Calu3 (cell line): ENCODE results near the gene LRMDA. TPM values are rescaled to one million over a fixed set of nuclear protein-coding genes. Genes with fewer than 3 reads are reported as not detected.

Experiments used
- BruUV-seq: library from RNA; stranded (reverse); fragments of 400-500 nt; replicated peaks from 2 replicates; lab custom pipeline; 2021; lab: Mats Ljungman, UMichigan
- CTCF ChIA-PET: fragments of 300-600 bp; sonication (Branson Sonifier 250); formaldehyde crosslinking; loops from one replicate; lab custom pipeline; 2022; ENCODE audit warnings: antibody characterized with exemption; lab: Charles Lee
- DNase-seq: peaks from one replicate; pipeline ENCODE4 v3.0.0; 2022
- H3K27ac Mint-ChIP-seq: one replicate; pipeline ENCODE4 v1.8.0; 2022; ENCODE audit warnings: mixed read lengths; ENCODE audit not compliant: unreplicated experiment
- H3K27me3 Mint-ChIP-seq: one replicate; pipeline ENCODE4 v1.8.0; 2022; ENCODE audit warnings: mixed read lengths; ENCODE audit not compliant: unreplicated experiment
- H3K36me3 Mint-ChIP-seq: one replicate; pipeline ENCODE4 v1.8.0; 2022; ENCODE audit warnings: mild to moderate bottlenecking, moderate library complexity, mixed read lengths; ENCODE audit not compliant: insufficient read depth, unreplicated experiment
- H3K4me1 Mint-ChIP-seq: one replicate; pipeline ENCODE4 v1.8.0; 2022; ENCODE audit warnings: mild to moderate bottlenecking, low read depth, mixed read lengths; ENCODE audit not compliant: unreplicated experiment
- H3K4me3 Mint-ChIP-seq: one replicate; pipeline ENCODE4 v1.8.0; 2022; ENCODE audit warnings: mild to moderate bottlenecking, low read depth, moderate library complexity, mixed read lengths; ENCODE audit not compliant: unreplicated experiment
- H3K9me3 Mint-ChIP-seq: one replicate; pipeline ENCODE4 v1.8.0; 2022; ENCODE audit warnings: low read depth, mixed read lengths; ENCODE audit not compliant: unreplicated experiment
- intact Hi-C: fragments of 100-400 bp; cut with micrococcal nuclease; formaldehyde crosslinking; loops from one replicate; pipeline ENCODE4 v1.10.0; 2022; ENCODE audit not compliant: unreplicated experiment
- total RNA-seq: library from RNA; stranded (reverse); gene quantifications from 2 replicates; pipeline ENCODE4 v1.2.3, GENCODE V29; 2022
- TF ChIP-seq, protein P1 (sequence below): fragments of 200-600 bp; IDR thresholded peaks from one replicate; pipeline ENCODE4 v1.8.0; 2022; ENCODE audit warnings: antibody characterized with exemption; ENCODE audit not compliant: unreplicated experiment

LRMDA gene
- total RNA-seq, 1 experiment from 2014 or later: 7.6 TPM

- no peak for DNase-seq
- TF ChIP-seq, protein P1, sequence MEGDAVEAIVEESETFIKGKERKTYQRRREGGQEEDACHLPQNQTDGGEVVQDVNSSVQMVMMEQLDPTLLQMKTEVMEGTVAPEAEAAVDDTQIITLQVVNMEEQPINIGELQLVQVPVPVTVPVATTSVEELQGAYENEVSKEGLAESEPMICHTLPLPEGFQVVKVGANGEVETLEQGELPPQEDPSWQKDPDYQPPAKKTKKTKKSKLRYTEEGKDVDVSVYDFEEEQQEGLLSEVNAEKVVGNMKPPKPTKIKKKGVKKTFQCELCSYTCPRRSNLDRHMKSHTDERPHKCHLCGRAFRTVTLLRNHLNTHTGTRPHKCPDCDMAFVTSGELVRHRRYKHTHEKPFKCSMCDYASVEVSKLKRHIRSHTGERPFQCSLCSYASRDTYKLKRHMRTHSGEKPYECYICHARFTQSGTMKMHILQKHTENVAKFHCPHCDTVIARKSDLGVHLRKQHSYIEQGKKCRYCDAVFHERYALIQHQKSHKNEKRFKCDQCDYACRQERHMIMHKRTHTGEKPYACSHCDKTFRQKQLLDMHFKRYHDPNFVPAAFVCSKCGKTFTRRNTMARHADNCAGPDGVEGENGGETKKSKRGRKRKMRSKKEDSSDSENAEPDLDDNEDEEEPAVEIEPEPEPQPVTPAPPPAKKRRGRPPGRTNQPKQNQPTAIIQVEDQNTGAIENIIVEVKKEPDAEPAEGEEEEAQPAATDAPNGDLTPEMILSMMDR: no peak
- no peaks in the 10 kb centered on the region for H3K27me3 Mint-ChIP-seq
- BruUV-seq: no TSS peak
- intact Hi-C loops: no loop called here
- H3K4me3 Mint-ChIP-seq: no peak overlapping the region
- no peak overlapping the region for H3K27ac Mint-ChIP-seq
- CTCF ChIA-PET: no interaction called here
- no peaks in the 10 kb centered on the region for H3K4me1 Mint-ChIP-seq
- peaks cover 19% of the 10 kb centered on the region for H3K9me3 Mint-ChIP-seq
- no peaks in the 10 kb centered on the region for H3K36me3 Mint-ChIP-seq
These were observed 1023.2 kb downstream of the LRMDA start for GRCh38 chr10:76454506-76455140.

DNA sequence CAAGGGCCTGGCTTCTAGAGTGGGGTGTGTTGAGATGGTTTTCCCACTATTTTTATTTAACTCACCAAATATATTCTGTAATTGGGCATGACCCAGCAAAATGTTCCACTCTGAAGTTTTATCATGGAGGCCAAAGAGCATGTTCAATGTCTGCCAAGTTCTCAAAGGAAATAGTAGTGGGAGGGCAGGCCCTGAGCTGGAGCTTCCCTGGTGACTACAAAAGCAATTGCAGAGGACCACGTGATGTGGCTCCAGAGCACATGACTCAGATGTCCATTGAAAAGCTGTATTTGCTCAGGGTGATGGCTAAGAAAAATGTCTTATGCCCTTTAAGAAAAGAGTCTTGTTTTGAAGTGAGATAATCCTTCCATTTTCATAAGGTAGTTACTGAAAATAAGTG, 1024.8 kb downstream of the LRMDA start:
- Mint-ChIP-seq H3K36me3 (no peaks in the 10 kb centered on the region), H3K4me3 (no peak overlapping the region), H3K9me3 (peaks cover 16% of the 10 kb centered on the region), H3K4me1 (no peaks in the 10 kb centered on the region), H3K27me3 (no peaks in the 10 kb centered on the region), H3K27ac (no peak overlapping the region)
- DNase-seq: no peak
- no TSS peak for BruUV-seq
- TF ChIP-seq, protein P1: no peak
- CTCF ChIA-PET: no interaction called here
- intact Hi-C loops: no loop called here

GRCh38 chr10:76459016-76459730, 1027.7 kb downstream of the LRMDA start:
- H3K9me3 Mint-ChIP-seq: peaks cover 18% of the 10 kb centered on the region
- H3K4me3 Mint-ChIP-seq: no peak overlapping the region
- H3K27me3 Mint-ChIP-seq: no peaks in the 10 kb centered on the region
- no peaks in the 10 kb centered on the region for H3K4me1 Mint-ChIP-seq
- no TSS peak for BruUV-seq
- H3K36me3 Mint-ChIP-seq: no peaks in the 10 kb centered on the region
- CTCF ChIA-PET: no interaction called here
- intact Hi-C loops: no loop called here
- TF ChIP-seq, protein P1: no peak
- no peak overlapping the region for H3K27ac Mint-ChIP-seq
- no peak for DNase-seq

DNA sequence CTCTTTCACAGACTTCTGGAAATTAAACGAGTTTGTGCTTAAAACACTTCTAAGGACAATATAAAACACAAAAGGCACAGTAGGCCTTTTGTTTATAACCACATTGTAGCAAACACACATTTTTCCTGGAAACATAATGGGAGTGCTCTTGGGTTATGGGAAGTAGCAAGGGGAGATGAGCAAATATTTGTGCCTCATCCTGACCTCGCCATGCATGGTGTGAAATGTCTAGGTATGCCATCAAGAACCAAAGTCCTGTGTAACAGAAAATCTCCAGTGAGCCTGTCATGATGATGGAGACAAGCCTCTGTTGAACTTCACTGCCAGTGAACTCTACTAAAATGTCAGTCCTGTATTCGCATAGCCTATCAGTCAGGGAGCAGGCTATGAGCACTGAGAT, 1029.6 kb downstream of the LRMDA start:
- BruUV-seq: no TSS peak
- H3K27ac Mint-ChIP-seq: no peak overlapping the region
- CTCF ChIA-PET: no interaction called here
- H3K4me1 Mint-ChIP-seq: no peaks in the 10 kb centered on the region
- H3K9me3 Mint-ChIP-seq: peaks cover 16% of the 10 kb centered on the region
- no peak for DNase-seq
- TF ChIP-seq, protein P1: no peak
- intact Hi-C loops: no loop called here
- H3K36me3 Mint-ChIP-seq: no peaks in the 10 kb centered on the region
- H3K4me3 Mint-ChIP-seq: no peak overlapping the region
- H3K27me3 Mint-ChIP-seq: no peaks in the 10 kb centered on the region
